ENCODE data around the gene ZCCHC7. TPM values are rescaled to one million over a fixed set of nuclear protein-coding genes. Genes with fewer than 3 reads are reported as not detected.

Gene ZCCHC7
- total and polyA plus RNA-seq, 2 experiments from 2014 or later = 29.8 to 38.8 TPM

- TF ChIP-seq ZNF462 (CRISPR knock-in tag; IDR thresholded peaks at IDR 0.05) (no peak), STAT1 (IDR thresholded peaks at IDR 0.05; ENCODE audit: unreplicated experiment) (no peak), CTCF (conservative IDR thresholded peaks at IDR 0.05; ENCODE audit: low read depth in 2 of 2) (no peak), ZNF114 (CRISPR knock-in tag; IDR thresholded peaks at IDR 0.05) (no peak), EZH2phosphoT487 (IDR thresholded peaks at IDR 0.05; ENCODE audit: unreplicated experiment) (no peak), REST (IDR thresholded peaks at IDR 0.05; ENCODE audit: unreplicated experiment) (no peak)
Observed at GRCh38 chr9:37198039-37198729, 77.8 kb downstream of the ZCCHC7 start (continued).
